Neural progenitor cell (in vitro differentiated cells): ENCODE results near the gene ZNF575. TPM values are rescaled to one million over a fixed set of nuclear protein-coding genes. Genes with fewer than 3 reads are reported as not detected.
"Not testable (repeated sequence)": the region's sequence is repeated elsewhere in the genome, so short reads cannot be mapped to it uniquely, and the experiment has no call there.

Experiments used
- DNase-seq: peaks from one replicate; pipeline ENCODE4 v3.0.0-alpha.2; 2016; ENCODE audit warnings: low spot score
- H2AFZ ChIP-seq: fragments of 200-600 bp; sonication (generic); replicated peaks from 2 replicates; pipeline ENCODE4 v1.6.1; 2016; ENCODE audit warnings: antibody characterized with exemption
- H3F3A ChIP-seq: fragments of 200-600 bp; sonication (generic); 2 replicates; pipeline ENCODE4 v1.6.1; 2016; ENCODE audit warnings: antibody characterized with exemption, low read depth
- H3K27ac ChIP-seq: fragments of 200-600 bp; sonication (generic); 2 replicates; pipeline ENCODE4 v1.5.1; 2016; ENCODE audit warnings: mild to moderate bottlenecking
- H3K27me3 ChIP-seq: fragments of 200-600 bp; sonication (generic); 2 replicates; pipeline ENCODE4 v1.6.1; 2016; ENCODE audit warnings: mild to moderate bottlenecking, moderate library complexity
- H3K36me3 ChIP-seq: fragments of 200-600 bp; sonication (generic); 2 replicates; pipeline ENCODE4 v1.5.1; 2016
- H3K4me1 ChIP-seq: fragments of 200-600 bp; sonication (generic); 2 replicates; pipeline ENCODE4 v1.6.1; 2016; ENCODE audit warnings: mixed run types
- H3K4me2 ChIP-seq: fragments of 200-600 bp; sonication (generic); 2 replicates; pipeline ENCODE4 v1.6.1; 2016
- H3K4me3 ChIP-seq: fragments of 200-600 bp; sonication (generic); 2 replicates; pipeline ENCODE4 v1.5.1; 2016
- H3K79me2 ChIP-seq: fragments of 200-600 bp; sonication (generic); 2 replicates; pipeline ENCODE4 v1.6.1; 2016; ENCODE audit warnings: low read depth
- H3K9ac ChIP-seq: fragments of 200-600 bp; sonication (generic); 2 replicates; pipeline ENCODE4 v1.6.1; 2016
- H3K9me3 ChIP-seq: fragments of 200-600 bp; sonication (generic); 2 replicates; pipeline ENCODE4 v1.5.1; 2016; ENCODE audit warnings: low read depth
- H4K20me1 ChIP-seq: fragments of 200-600 bp; sonication (generic); 2 replicates; pipeline ENCODE4 v1.6.1; 2016; ENCODE audit warnings: low read depth
- H3K27ac Mint-ChIP-seq: 3 replicates; pipeline ENCODE4 v1.8.0; 2021; ENCODE audit warnings: mixed read lengths
- H3K27me3 Mint-ChIP-seq: 2 replicates; pipeline ENCODE4 v1.8.0; 2022; ENCODE audit warnings: low read depth, mild to moderate bottlenecking, inconsistent platforms, moderate library complexity, mixed read lengths; ENCODE audit not compliant: insufficient read depth
- H3K36me3 Mint-ChIP-seq: 3 replicates; pipeline ENCODE4 v1.8.0; 2021; ENCODE audit warnings: mixed read lengths
- H3K4me1 Mint-ChIP-seq: 3 replicates; pipeline ENCODE4 v1.8.0; 2021; ENCODE audit warnings: mixed read lengths
- H3K4me3 Mint-ChIP-seq: 3 replicates; pipeline ENCODE4 v1.8.0; 2021; ENCODE audit warnings: mild to moderate bottlenecking, moderate library complexity, mixed read lengths
- H3K9me3 Mint-ChIP-seq: 3 replicates; pipeline ENCODE4 v1.8.0; 2020; ENCODE audit warnings: mixed read lengths
- EZH2 ChIP-seq: fragments of 200-600 bp; sonication (generic); IDR thresholded peaks from 2 replicates; pipeline ENCODE4 v1.6.1; 2017; ENCODE audit warnings: antibody characterized with exemption, mild to moderate bottlenecking, moderate library complexity
- EZH2phosphoT487 ChIP-seq: fragments of 200-600 bp; sonication (generic); IDR thresholded peaks from 2 replicates; pipeline ENCODE4 v1.6.1; 2017; ENCODE audit warnings: antibody characterized with exemption
- total RNA-seq: library from RNA; depleted of rRNA; stranded (reverse); fragments of >200 nt; gene quantifications from 2 replicates; pipeline ENCODE4 v1.2.3, GENCODE V29; 2015; ENCODE audit warnings: low replicate concordance
- TF ChIP-seq, protein P1 (sequence below): fragments of 200-600 bp; sonication (generic); IDR thresholded peaks from 2 replicates; pipeline ENCODE4 v1.5.1; 2017; ENCODE audit warnings: antibody characterized with exemption, mild to moderate bottlenecking

The ZNF575 gene
- total RNA-seq, 1 donor from 2014 or later, result not detected

DNA sequence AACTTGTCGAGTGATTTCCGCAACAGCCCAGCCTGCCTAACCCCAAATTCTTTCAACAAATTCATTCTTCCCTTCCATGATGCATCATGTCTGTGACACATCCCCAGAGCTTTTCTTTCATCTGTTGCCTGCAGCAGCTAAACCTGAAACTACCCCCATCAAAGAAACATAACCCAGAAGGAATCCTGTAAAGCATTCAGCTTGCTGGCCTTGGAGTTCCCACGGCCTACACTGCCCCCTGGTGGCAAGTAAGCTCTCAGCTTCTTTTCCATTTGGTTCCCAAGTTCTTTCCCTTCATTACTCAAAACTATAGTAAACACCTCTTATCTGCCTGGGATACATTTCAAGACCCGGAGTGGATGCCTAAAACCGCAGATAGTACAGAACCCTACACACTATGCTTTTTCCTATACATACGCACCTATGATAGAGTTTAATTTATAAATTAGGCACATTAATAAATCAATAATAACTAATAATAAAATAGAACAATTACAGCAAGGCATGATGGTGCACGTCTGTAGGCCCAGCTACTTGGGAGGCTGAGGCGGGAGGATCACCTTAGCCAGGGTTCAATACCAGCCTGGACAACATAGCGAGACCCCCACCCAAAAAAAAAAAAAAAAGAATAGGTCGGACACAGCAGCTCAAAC is 13.4 kb upstream of the ZNF575 start:
- H4K20me1 ChIP-seq, result peaks cover 3% of the 10 kb centered on the region
- no peaks in the 10 kb centered on the region for H3F3A ChIP-seq
- no peak overlapping the region for H3K4me3 ChIP-seq
- Mint-ChIP-seq H3K9me3 (no peaks in the 10 kb centered on the region), H3K36me3 (peaks cover 2% of the 10 kb centered on the region), H3K4me1 (peaks cover 4% of the 10 kb centered on the region), H3K27ac (no peak overlapping the region), H3K27me3 (peaks cover 5% of the 10 kb centered on the region), H3K4me3 (peak overlapping the region; percentile 21)
- H3K4me1 ChIP-seq, result no peaks in the 10 kb centered on the region
- H3K27ac ChIP-seq, result no peak overlapping the region
- H3K27me3 ChIP-seq, result no peaks in the 10 kb centered on the region
- H2AFZ ChIP-seq, result no peak overlapping the region
- no peak overlapping the region for H3K9ac ChIP-seq
- no peaks in the 10 kb centered on the region for H3K79me2 ChIP-seq
- DNase-seq, result peak; percentile 89
- no peak overlapping the region for H3K4me2 ChIP-seq
- H3K36me3 ChIP-seq, result no peaks in the 10 kb centered on the region
- no peaks in the 10 kb centered on the region for H3K9me3 ChIP-seq
- TF ChIP-seq, protein P1, sequence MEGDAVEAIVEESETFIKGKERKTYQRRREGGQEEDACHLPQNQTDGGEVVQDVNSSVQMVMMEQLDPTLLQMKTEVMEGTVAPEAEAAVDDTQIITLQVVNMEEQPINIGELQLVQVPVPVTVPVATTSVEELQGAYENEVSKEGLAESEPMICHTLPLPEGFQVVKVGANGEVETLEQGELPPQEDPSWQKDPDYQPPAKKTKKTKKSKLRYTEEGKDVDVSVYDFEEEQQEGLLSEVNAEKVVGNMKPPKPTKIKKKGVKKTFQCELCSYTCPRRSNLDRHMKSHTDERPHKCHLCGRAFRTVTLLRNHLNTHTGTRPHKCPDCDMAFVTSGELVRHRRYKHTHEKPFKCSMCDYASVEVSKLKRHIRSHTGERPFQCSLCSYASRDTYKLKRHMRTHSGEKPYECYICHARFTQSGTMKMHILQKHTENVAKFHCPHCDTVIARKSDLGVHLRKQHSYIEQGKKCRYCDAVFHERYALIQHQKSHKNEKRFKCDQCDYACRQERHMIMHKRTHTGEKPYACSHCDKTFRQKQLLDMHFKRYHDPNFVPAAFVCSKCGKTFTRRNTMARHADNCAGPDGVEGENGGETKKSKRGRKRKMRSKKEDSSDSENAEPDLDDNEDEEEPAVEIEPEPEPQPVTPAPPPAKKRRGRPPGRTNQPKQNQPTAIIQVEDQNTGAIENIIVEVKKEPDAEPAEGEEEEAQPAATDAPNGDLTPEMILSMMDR, result peak; percentile 97
- TF ChIP-seq EZH2 (no peak), EZH2phosphoT487 (no peak)

DNA sequence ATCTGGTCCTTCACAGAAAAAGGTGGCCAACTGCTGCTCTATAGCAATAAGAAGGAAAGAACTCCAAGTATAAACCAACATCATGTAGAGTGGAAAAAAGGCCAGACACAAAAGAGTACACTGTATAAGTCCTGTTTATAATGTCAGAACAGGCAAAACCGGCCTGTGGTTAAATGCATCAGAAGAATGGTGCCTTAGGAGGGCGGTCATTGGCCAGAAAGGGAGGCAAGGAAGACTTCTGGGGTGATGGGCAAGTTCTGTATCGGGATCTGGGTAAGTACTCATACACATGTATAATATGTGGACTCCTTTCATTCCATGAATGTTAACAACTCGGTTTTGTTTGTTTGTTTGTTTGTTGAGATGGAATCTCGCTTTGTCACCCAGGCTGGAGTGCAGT is 10.1 kb upstream of the ZNF575 start:
- Mint-ChIP-seq H3K9me3 (no peaks in the 10 kb centered on the region), H3K4me1 (peaks cover 20% of the 10 kb centered on the region), H3K27me3 (peaks cover 4% of the 10 kb centered on the region), H3K4me3 (no peak overlapping the region), H3K36me3 (no peaks in the 10 kb centered on the region), H3K27ac (no peak overlapping the region)
- TF ChIP-seq, protein P1, result no peak
- TF ChIP-seq EZH2phosphoT487, result no peak
- no peak for TF ChIP-seq EZH2
- H3K27ac ChIP-seq, result no peak overlapping the region
- H3K9me3 ChIP-seq, result no peaks in the 10 kb centered on the region
- H3K4me3 ChIP-seq, result no peak overlapping the region
- peaks cover 11% of the 10 kb centered on the region for H3K4me1 ChIP-seq
- no peaks in the 10 kb centered on the region for H3K36me3 ChIP-seq
- H4K20me1 ChIP-seq, result peaks cover 13% of the 10 kb centered on the region
- H3K79me2 ChIP-seq, result no peaks in the 10 kb centered on the region
- H3K27me3 ChIP-seq, result peaks cover 17% of the 10 kb centered on the region
- DNase-seq, result no peak
- H3K4me2 ChIP-seq, result no peak overlapping the region
- H3F3A ChIP-seq, result peaks cover 9% of the 10 kb centered on the region
- no peak overlapping the region for H3K9ac ChIP-seq
- H2AFZ ChIP-seq, result no peak overlapping the region

DNA sequence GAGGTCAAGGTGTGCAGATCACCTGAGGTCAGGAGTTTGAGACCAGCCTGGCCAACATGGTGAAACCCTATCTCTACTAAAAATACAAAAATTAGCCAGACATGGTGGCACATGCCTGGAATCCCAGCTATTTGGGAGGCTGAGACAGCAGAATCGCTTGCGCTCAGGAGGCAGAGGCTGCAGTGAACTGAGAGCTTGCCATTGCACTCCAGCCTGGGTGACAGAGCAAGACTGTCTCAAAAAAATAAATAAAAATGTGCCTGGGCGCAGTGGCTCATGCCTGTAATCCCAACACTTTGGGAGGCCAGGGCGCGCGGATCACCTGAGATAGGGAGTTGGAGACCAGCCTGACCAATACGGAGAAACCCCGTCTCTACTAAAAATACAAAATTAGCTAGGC is 9.3 kb upstream of the ZNF575 start:
- not testable (repeated sequence) for H3K36me3 ChIP-seq, H2AFZ ChIP-seq, H3K4me3 Mint-ChIP-seq, H3K9me3 Mint-ChIP-seq, H3K36me3 Mint-ChIP-seq, H3K27ac ChIP-seq, H3K27me3 Mint-ChIP-seq, H3K9ac ChIP-seq, H3K9me3 ChIP-seq, H3K4me2 ChIP-seq, H3K27ac Mint-ChIP-seq, DNase-seq, H3K4me3 ChIP-seq, H3K79me2 ChIP-seq, H3F3A ChIP-seq
- peaks cover 20% of the 10 kb centered on the region for H3K4me1 Mint-ChIP-seq
- peaks cover 13% of the 10 kb centered on the region for H4K20me1 ChIP-seq
- H3K27me3 ChIP-seq, result peaks cover 23% of the 10 kb centered on the region
- peaks cover 11% of the 10 kb centered on the region for H3K4me1 ChIP-seq
